GM23338 (cell line): ENCODE measurements around the gene SLC19A1. TPM values are rescaled to one million over a fixed set of nuclear protein-coding genes. Genes with fewer than 3 reads are reported as not detected.

ENCODE experiments used
- ATAC-seq: fragments of 200-7000 bp; cut with Tn5 transposase; 3 replicates; pipeline ENCODE4 v1.9.1; 2020
- DNase-seq: peaks from one replicate; pipeline ENCODE4 v3.0.0-alpha.2; 2015; ENCODE audit warnings: low spot score
- H2AFZ ChIP-seq: fragments of 200-600 bp; sonication (generic); 2 replicates; pipeline ENCODE4 v1.8.0; 2016; ENCODE audit warnings: antibody characterized with exemption, mild to moderate bottlenecking, moderate library complexity
- H3F3A ChIP-seq: fragments of 200-600 bp; sonication (generic); replicated peaks from 2 replicates; pipeline ENCODE4 v1.8.0; 2017; ENCODE audit warnings: antibody characterized with exemption, mixed run types, low read depth
- H3K27ac ChIP-seq: fragments of 200-600 bp; sonication (generic); 2 replicates; pipeline ENCODE4 v1.6.1; 2016; ENCODE audit warnings: low read depth
- H3K27me3 ChIP-seq: fragments of 200-600 bp; sonication (generic); 2 replicates; pipeline ENCODE4 v1.8.0; 2016; ENCODE audit warnings: mild to moderate bottlenecking, mixed run types, moderate library complexity; ENCODE audit not compliant: insufficient read depth
- H3K36me3 ChIP-seq: fragments of 200-600 bp; sonication (generic); 2 replicates; pipeline ENCODE4 v1.8.0; 2016; ENCODE audit warnings: mild to moderate bottlenecking; ENCODE audit not compliant: insufficient read depth
- H3K4me1 ChIP-seq: fragments of 200-600 bp; sonication (generic); 2 replicates; pipeline ENCODE4 v1.8.0; 2016; ENCODE audit warnings: mild to moderate bottlenecking, moderate library complexity; ENCODE audit not compliant: insufficient read depth
- H3K4me2 ChIP-seq: fragments of 200-600 bp; sonication (generic); 2 replicates; pipeline ENCODE4 v1.7.1; 2017; ENCODE audit warnings: mixed run types
- H3K4me3 ChIP-seq: fragments of 200-600 bp; sonication (generic); 2 replicates; pipeline ENCODE4 v1.6.1; 2016; ENCODE audit warnings: mixed run types
- H3K79me2 ChIP-seq: fragments of 200-600 bp; sonication (generic); replicated peaks from 2 replicates; pipeline ENCODE4 v1.8.0; 2017; ENCODE audit warnings: mild to moderate bottlenecking; ENCODE audit not compliant: insufficient read depth
- H3K9me2 ChIP-seq: fragments of 200-600 bp; sonication (generic); 2 replicates; pipeline ENCODE4 v1.8.0; 2017; ENCODE audit not compliant: insufficient read depth
- H4K20me1 ChIP-seq: fragments of 200-600 bp; sonication (generic); replicated peaks from 2 replicates; pipeline ENCODE4 v1.8.0; 2017; ENCODE audit warnings: mild to moderate bottlenecking; ENCODE audit not compliant: insufficient read depth
- H3K27ac Mint-ChIP-seq: 2 replicates; pipeline ENCODE4 v1.8.0; 2020; ENCODE audit warnings: inconsistent platforms, mild to moderate bottlenecking, moderate library complexity, mixed read lengths
- H3K27me3 Mint-ChIP-seq: 3 replicates; pipeline ENCODE4 v1.8.0; 2022; ENCODE audit warnings: low read depth, mild to moderate bottlenecking, moderate library complexity, mixed read lengths, inconsistent platforms; ENCODE audit not compliant: insufficient read depth, poor library complexity
- H3K36me3 Mint-ChIP-seq: 3 replicates; pipeline ENCODE4 v1.8.0; 2021; ENCODE audit warnings: low read depth, mild to moderate bottlenecking, inconsistent platforms, moderate library complexity, mixed read lengths
- H3K4me1 Mint-ChIP-seq: 3 replicates; pipeline ENCODE4 v1.8.0; 2020; ENCODE audit warnings: mild to moderate bottlenecking, inconsistent platforms, mixed read lengths
- H3K4me3 Mint-ChIP-seq: 3 replicates; pipeline ENCODE4 v1.8.0; 2021; ENCODE audit warnings: moderate library complexity, mild to moderate bottlenecking, inconsistent platforms, mixed read lengths
- H3K9me3 Mint-ChIP-seq: 3 replicates; pipeline ENCODE4 v1.8.0; 2020; ENCODE audit warnings: moderate library complexity, mild to moderate bottlenecking, inconsistent platforms, mixed read lengths
- CREB1 ChIP-seq: fragments of 250-450 bp; sonication (Bioruptor Pico); IDR thresholded peaks from 2 replicates; pipeline ENCODE4 v1.5.0; 2020; ENCODE audit warnings: low read depth, mild to moderate bottlenecking, moderate library complexity
- EZH2phosphoT487 ChIP-seq: fragments of 200-600 bp; sonication (generic); IDR thresholded peaks from one replicate; pipeline ENCODE4 v1.8.1; 2018; ENCODE audit warnings: antibody characterized with exemption; ENCODE audit not compliant: unreplicated experiment
- JUNB ChIP-seq: IDR thresholded peaks from one replicate; pipeline ENCODE4 v1.6.1; 2016; ENCODE audit warnings: antibody characterized with exemption; ENCODE audit not compliant: unreplicated experiment
- NANOG ChIP-seq: IDR thresholded peaks from 2 replicates; pipeline ENCODE4 v1.6.1; 2016; ENCODE audit warnings: antibody characterized with exemption, borderline replicate concordance
- polyA plus RNA-seq: library from polyadenylated mRNA; unstranded; fragments of >200 nt; fragmentation: Nextera tagmentation; extraction: Ambion mirVana; gene quantifications from 2 replicates; pipeline ENCODE4 v1.2.1, GENCODE V29; 2016
- total RNA-seq: library from RNA; depleted of rRNA; stranded (reverse); fragments of >200 nt; shearing (Covaris generic); gene quantifications from 2 replicates; pipeline ENCODE4 v1.2.3, GENCODE V29; 2014
- TF ChIP-seq, protein P1 (sequence below): IDR thresholded peaks from 2 replicates; pipeline ENCODE4 v1.6.1; 2016; ENCODE audit warnings: antibody characterized with exemption
- TF ChIP-seq, protein P2 (sequence below), 2 experiments: fragments of 200-600 bp in 1 of 2; sonication (generic) in 1 of 2; conservative IDR thresholded peaks; 2 replicates each; pipeline versions ENCODE4 v1.5.1 to v1.6.1; 2016 to 2017; ENCODE audit warnings: antibody characterized with exemption in 2 of 2, low read depth in 2 of 2, mild to moderate bottlenecking in 2 of 2, moderate library complexity in 1 of 2
- TF ChIP-seq, protein P3 (sequence below): fragments of 250-450 bp; sonication (Bioruptor Pico); IDR thresholded peaks from 2 replicates; pipeline ENCODE4 v1.5.0; 2020; ENCODE audit warnings: mild to moderate bottlenecking, moderate library complexity

The SLC19A1 gene
- total and polyA plus RNA-seq, 2 experiments from 2014 or later: 31.2 to 33.0 TPM

DNA sequence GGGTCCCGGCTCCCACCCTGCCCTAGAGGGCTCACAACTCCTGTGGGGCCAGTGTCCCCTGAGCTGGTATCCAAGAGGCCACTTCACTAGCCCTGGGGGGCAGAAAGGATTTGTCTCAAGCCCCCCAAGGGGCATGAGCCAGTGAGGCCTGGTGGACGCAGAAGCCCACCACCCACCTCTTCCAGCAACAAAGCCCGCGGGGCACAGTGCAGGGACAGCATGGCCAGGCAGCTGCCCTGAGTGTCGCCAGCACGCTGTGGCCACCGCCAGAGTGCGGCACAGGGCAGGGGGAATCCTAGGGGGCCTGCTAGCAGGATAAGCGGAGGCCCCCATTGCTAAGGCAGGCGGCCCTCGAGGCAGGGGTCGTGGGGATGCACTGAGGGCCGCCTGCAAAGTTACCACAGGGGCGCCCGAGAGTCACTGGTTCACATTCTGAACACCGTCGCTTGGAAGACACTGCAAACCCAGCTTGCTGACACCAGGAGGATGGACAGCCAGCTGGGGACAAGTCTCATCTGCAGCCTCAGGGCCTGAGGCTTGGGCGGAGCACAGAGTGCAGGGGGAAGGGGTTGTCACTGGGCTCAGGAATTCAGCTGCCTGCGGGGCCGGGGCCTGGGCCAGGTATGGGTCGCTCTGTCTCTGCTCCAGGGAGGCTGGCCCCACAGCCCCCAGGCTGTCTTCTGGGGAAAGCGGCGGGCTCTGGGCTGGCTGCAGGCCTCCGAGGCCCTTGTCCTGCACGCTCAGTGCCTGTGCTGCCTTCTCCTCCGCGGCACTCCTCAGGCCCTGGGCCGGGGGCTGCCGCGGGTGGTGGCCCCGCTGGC, 26.8 kb downstream of the SLC19A1 start:
- H3F3A ChIP-seq: peaks cover 15% of the 10 kb centered on the region
- H3K36me3 Mint-ChIP-seq: peaks cover 58% of the 10 kb centered on the region
- ATAC-seq (peak; percentile 25), DNase-seq (peak; percentile 57)
- H3K27ac Mint-ChIP-seq: no peak overlapping the region
- no peaks in the 10 kb centered on the region for H3K27me3 ChIP-seq
- H3K4me1 Mint-ChIP-seq: no peaks in the 10 kb centered on the region
- H3K27me3 Mint-ChIP-seq: peaks cover 12% of the 10 kb centered on the region
- no peak overlapping the region for H3K4me2 ChIP-seq
- peaks cover 6% of the 10 kb centered on the region; the same call in 1 of the 2 replicates for H3K79me2 ChIP-seq
- H3K4me3 Mint-ChIP-seq: no peak overlapping the region; the same call in 2 of the 3 replicates
- H3K36me3 ChIP-seq: peaks cover 14% of the 10 kb centered on the region
- no peaks in the 10 kb centered on the region for H3K4me1 ChIP-seq
- TF ChIP-seq, protein P1, sequence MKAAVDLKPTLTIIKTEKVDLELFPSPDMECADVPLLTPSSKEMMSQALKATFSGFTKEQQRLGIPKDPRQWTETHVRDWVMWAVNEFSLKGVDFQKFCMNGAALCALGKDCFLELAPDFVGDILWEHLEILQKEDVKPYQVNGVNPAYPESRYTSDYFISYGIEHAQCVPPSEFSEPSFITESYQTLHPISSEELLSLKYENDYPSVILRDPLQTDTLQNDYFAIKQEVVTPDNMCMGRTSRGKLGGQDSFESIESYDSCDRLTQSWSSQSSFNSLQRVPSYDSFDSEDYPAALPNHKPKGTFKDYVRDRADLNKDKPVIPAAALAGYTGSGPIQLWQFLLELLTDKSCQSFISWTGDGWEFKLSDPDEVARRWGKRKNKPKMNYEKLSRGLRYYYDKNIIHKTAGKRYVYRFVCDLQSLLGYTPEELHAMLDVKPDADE: no peak
- TF ChIP-seq, protein P2, sequence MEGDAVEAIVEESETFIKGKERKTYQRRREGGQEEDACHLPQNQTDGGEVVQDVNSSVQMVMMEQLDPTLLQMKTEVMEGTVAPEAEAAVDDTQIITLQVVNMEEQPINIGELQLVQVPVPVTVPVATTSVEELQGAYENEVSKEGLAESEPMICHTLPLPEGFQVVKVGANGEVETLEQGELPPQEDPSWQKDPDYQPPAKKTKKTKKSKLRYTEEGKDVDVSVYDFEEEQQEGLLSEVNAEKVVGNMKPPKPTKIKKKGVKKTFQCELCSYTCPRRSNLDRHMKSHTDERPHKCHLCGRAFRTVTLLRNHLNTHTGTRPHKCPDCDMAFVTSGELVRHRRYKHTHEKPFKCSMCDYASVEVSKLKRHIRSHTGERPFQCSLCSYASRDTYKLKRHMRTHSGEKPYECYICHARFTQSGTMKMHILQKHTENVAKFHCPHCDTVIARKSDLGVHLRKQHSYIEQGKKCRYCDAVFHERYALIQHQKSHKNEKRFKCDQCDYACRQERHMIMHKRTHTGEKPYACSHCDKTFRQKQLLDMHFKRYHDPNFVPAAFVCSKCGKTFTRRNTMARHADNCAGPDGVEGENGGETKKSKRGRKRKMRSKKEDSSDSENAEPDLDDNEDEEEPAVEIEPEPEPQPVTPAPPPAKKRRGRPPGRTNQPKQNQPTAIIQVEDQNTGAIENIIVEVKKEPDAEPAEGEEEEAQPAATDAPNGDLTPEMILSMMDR (conservative IDR thresholded peaks at IDR 0.05; ENCODE audit: low read depth in 2 of 2): peak; percentile 16 to 22; a peak in 2 of 4 replicates
- peaks cover 34% of the 10 kb centered on the region for H3K9me3 Mint-ChIP-seq
- H3K9me2 ChIP-seq: no peaks in the 10 kb centered on the region
- H3K4me3 ChIP-seq: no peak overlapping the region
- no peak overlapping the region for H2AFZ ChIP-seq
- no peak overlapping the region for H3K27ac ChIP-seq
- H4K20me1 ChIP-seq: no peaks in the 10 kb centered on the region; the same call in 1 of the 2 replicates

DNA sequence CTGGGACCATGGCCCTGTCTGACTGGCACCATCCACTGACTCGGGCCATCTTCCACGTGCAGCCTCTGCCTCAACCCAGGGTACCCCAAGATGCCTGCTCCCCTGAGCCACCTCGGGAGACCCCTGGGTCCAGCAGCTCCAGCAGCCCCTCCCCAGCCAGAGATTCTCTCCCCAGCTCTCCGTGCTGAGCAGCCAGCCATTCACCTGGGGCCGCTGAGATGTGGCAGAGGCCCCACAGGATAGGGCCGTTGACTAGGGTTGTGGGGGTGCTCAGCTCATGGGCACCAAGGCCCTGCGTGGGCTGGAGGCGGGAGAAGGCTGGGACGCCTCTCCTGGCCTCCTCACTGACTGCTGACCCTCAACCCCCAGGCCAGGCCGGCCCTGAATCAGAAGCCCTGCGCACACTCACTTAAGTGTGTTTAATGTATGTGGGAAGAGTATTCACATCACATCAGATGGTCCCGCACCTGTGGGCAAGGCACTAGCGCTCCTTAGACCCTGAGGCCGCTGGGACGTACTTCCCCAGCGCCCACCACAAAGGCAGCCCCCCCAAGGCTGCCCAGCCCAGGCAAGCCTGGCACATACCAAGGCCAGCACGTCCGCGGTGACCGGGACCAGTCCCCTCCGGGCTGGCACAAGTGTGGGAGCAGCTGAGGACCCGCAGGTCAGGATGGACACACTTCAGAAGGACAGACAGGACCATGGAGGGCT, 27.8 kb downstream of the SLC19A1 start:
- Mint-ChIP-seq H3K9me3 (peaks cover 24% of the 10 kb centered on the region), H3K27ac (no peak overlapping the region), H3K36me3 (peaks cover 48% of the 10 kb centered on the region)
- TF ChIP-seq JUNB (no peak), EZH2phosphoT487 (no peak), CREB1 (CRISPR knock-in tag) (no peak), NANOG (no peak)
- TF ChIP-seq, protein P3, sequence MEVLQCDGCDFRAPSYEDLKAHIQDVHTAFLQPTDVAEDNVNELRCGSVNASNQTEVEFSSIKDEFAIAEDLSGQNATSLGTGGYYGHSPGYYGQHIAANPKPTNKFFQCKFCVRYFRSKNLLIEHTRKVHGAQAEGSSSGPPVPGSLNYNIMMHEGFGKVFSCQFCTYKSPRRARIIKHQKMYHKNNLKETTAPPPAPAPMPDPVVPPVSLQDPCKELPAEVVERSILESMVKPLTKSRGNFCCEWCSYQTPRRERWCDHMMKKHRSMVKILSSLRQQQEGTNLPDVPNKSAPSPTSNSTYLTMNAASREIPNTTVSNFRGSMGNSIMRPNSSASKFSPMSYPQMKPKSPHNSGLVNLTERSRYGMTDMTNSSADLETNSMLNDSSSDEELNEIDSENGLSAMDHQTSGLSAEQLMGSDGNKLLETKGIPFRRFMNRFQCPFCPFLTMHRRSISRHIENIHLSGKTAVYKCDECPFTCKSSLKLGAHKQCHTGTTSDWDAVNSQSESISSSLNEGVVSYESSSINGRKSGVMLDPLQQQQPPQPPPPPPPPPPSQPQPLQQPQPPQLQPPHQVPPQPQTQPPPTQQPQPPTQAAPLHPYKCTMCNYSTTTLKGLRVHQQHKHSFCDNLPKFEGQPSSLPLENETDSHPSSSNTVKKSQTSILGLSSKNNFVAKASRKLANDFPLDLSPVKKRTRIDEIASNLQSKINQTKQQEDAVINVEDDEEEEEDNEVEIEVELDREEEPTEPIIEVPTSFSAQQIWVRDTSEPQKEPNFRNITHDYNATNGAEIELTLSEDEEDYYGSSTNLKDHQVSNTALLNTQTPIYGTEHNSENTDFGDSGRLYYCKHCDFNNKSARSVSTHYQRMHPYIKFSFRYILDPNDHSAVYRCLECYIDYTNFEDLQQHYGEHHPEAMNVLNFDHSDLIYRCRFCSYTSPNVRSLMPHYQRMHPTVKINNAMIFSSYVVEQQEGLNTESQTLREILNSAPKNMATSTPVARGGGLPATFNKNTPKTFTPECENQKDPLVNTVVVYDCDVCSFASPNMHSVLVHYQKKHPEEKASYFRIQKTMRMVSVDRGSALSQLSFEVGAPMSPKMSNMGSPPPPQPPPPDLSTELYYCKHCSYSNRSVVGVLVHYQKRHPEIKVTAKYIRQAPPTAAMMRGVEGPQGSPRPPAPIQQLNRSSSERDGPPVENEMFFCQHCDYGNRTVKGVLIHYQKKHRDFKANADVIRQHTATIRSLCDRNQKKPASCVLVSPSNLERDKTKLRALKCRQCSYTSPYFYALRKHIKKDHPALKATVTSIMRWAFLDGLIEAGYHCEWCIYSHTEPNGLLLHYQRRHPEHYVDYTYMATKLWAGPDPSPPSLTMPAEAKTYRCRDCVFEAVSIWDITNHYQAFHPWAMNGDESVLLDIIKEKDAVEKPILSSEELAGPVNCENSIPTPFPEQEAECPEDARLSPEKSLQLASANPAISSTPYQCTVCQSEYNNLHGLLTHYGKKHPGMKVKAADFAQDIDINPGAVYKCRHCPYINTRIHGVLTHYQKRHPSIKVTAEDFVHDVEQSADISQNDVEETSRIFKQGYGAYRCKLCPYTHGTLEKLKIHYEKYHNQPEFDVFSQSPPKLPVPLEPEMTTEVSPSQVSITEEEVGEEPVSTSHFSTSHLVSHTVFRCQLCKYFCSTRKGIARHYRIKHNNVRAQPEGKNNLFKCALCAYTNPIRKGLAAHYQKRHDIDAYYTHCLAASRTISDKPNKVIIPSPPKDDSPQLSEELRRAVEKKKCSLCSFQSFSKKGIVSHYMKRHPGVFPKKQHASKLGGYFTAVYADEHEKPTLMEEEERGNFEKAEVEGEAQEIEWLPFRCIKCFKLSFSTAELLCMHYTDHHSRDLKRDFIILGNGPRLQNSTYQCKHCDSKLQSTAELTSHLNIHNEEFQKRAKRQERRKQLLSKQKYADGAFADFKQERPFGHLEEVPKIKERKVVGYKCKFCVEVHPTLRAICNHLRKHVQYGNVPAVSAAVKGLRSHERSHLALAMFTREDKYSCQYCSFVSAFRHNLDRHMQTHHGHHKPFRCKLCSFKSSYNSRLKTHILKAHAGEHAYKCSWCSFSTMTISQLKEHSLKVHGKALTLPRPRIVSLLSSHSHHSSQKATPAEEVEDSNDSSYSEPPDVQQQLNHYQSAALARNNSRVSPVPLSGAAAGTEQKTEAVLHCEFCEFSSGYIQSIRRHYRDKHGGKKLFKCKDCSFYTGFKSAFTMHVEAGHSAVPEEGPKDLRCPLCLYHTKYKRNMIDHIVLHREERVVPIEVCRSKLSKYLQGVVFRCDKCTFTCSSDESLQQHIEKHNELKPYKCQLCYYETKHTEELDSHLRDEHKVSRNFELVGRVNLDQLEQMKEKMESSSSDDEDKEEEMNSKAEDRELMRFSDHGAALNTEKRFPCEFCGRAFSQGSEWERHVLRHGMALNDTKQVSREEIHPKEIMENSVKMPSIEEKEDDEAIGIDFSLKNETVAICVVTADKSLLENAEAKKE (CRISPR knock-in tag): no peak

More for the DNA sequence above, 27.8 kb downstream of the SLC19A1 start:
- no peak overlapping the region for H3K4me3 Mint-ChIP-seq
- peaks cover 14% of the 10 kb centered on the region for H3K36me3 ChIP-seq
- no peak overlapping the region for H3K27ac ChIP-seq
- H3K4me1 ChIP-seq: no peaks in the 10 kb centered on the region
- H3K27me3 Mint-ChIP-seq: peaks cover 12% of the 10 kb centered on the region
- ATAC-seq (no peak), DNase-seq (no peak)
- H3F3A ChIP-seq: peaks cover 15% of the 10 kb centered on the region
- no peaks in the 10 kb centered on the region for H3K4me1 Mint-ChIP-seq
- H3K27me3 ChIP-seq: no peaks in the 10 kb centered on the region
- no peak overlapping the region for H3K4me3 ChIP-seq
- no peak overlapping the region for H3K4me2 ChIP-seq
- H3K79me2 ChIP-seq: peaks cover 6% of the 10 kb centered on the region; the same call in 1 of the 2 replicates
- no peaks in the 10 kb centered on the region; the same call in 1 of the 2 replicates for H4K20me1 ChIP-seq
- no peaks in the 10 kb centered on the region for H3K9me2 ChIP-seq
- H2AFZ ChIP-seq: no peak overlapping the region
